Stimulated activated CD4-positive, alpha-beta T cell treated with anti-CD3 and anti-CD28 coated beads, Interleukin-2, amount 100 ng/mL, for 24 hours (primary cell): ENCODE results near the gene TSC22D4.

Source experiments
- DNase-seq, 2 donors: peaks; one replicate each; pipeline ENCODE4 v3.0.0-alpha.2; 2020

Gene TSC22D4

GRCh38 chr7:100426516-100426915, 52.5 kb downstream of the TSC22D4 start:
- no peak for DNase-seq

- DNase-seq, result no peak
These were observed 53.7 kb downstream of the TSC22D4 start for GRCh38 chr7:100425347-100425746.

- DNase-seq, result no peak
These were observed 55.7 kb downstream of the TSC22D4 start for GRCh38 chr7:100423315-100423714.

- DNase-seq, result no peak
These were observed 59.3 kb downstream of the TSC22D4 start for GRCh38 chr7:100419660-100420226.

GRCh38 chr7:100418930-100419659, 59.9 kb downstream of the TSC22D4 start:
- no peak for DNase-seq
